GM18498 (cell line): ENCODE measurements around the gene RNPEP.
"Not testable (repeated sequence)": the region's sequence is repeated elsewhere in the genome, so short reads cannot be mapped to it uniquely, and the experiment has no call there.

Source experiments
- ATAC-seq: cut with Tn5 transposase; IDR thresholded peaks from one replicate; pipeline ENCODE4 v1.9.1; 2021; ENCODE audit warnings: mild to moderate bottlenecking, moderate library complexity; ENCODE audit not compliant: unreplicated experiment

Gene RNPEP

GRCh38 chr1:201958348-201958747 is 24.1 kb upstream of the RNPEP start:
- ATAC-seq, result no peak

- not testable (repeated sequence) for ATAC-seq
Observed at GRCh38 chr1:201962382-201962781, 20.1 kb upstream of the RNPEP start.

- no peak for ATAC-seq
Observed at GRCh38 chr1:201964261-201964660, 18.2 kb upstream of the RNPEP start.

- ATAC-seq, result no peak
Observed at GRCh38 chr1:201966171-201966570, 16.3 kb upstream of the RNPEP start.

GRCh38 chr1:201968202-201968925 is 14.1 kb upstream of the RNPEP start:
- no peak for ATAC-seq

GRCh38 chr1:201970334-201971159 is 11.9 kb upstream of the RNPEP start:
- no peak for ATAC-seq

GRCh38 chr1:201982082-201982622 is 296 bp upstream of the RNPEP start:
- no peak for ATAC-seq

- no peak for ATAC-seq
Observed at GRCh38 chr1:201983380-201983805, 945 bp downstream of the RNPEP start.

GRCh38 chr1:201984446-201984845 is 2.0 kb downstream of the RNPEP start:
- no peak for ATAC-seq

- no peak for ATAC-seq
Observed at GRCh38 chr1:201985355-201985754, 2.9 kb downstream of the RNPEP start.

GRCh38 chr1:201988601-201989000 is 6.2 kb downstream of the RNPEP start:
- no peak for ATAC-seq

- no peak for ATAC-seq
Observed at GRCh38 chr1:201989354-201990128, 7.1 kb downstream of the RNPEP start.

GRCh38 chr1:201990427-201990826 is 8.0 kb downstream of the RNPEP start:
- ATAC-seq, result no peak

- no peak for ATAC-seq
Observed at GRCh38 chr1:201999625-202000238, 17.3 kb downstream of the RNPEP start.

GRCh38 chr1:202002507-202002906 is 20.1 kb downstream of the RNPEP start:
- no peak for ATAC-seq

- no peak for ATAC-seq
Observed at GRCh38 chr1:202004711-202005110, 22.3 kb downstream of the RNPEP start.

GRCh38 chr1:202005958-202006357 is 23.5 kb downstream of the RNPEP start:
- no peak for ATAC-seq

- no peak for ATAC-seq
Observed at GRCh38 chr1:202007304-202007703, 24.9 kb downstream of the RNPEP start.

GRCh38 chr1:202007805-202008489 is 25.5 kb downstream of the RNPEP start:
- no peak for ATAC-seq
